ENCODE results near the gene TMEM179. TPM values are rescaled to one million over a fixed set of nuclear protein-coding genes. Genes with fewer than 3 reads are reported as not detected.

The TMEM179 gene
- total and polyA plus RNA-seq, 2 donors (not counting 1 experiment from before 2014, with no cell fraction given): not detected

DNA sequence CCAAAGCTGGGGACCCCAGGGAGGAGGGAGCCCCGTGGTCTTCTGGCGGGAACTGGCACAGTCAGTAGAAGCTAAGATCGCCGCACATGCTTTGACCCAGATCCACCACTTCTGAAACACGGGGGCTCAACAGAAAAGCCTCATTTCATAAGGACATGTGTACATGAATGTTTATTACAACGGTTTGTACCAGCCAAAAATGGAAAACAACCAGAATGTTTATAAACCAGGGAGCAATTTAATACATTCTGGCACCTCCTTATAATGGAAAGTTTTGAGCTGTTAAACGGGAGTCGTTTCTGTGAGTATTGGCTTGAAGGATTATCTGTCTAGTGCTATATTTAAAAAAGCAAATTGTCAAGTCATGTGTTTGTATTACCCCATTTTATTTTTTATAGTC lies 7.3 kb upstream of the TMEM179 start:
- Mint-ChIP-seq H3K9me3 (ENCODE audit: insufficient read depth) (peaks cover 8% of the 10 kb centered on the region), H3K4me3 (no peak overlapping the region), H3K27me3 (peaks cover 47% of the 10 kb centered on the region), H3K4me1 (no peaks in the 10 kb centered on the region), H3K27ac (no peak overlapping the region)
- DNase-seq (no peak), ATAC-seq (ENCODE audit: low read depth) (no peak)
- Histone ChIP-seq H3K36me3 (replicated peaks in 1 of 2; ENCODE audit: control extremely low read depth in 1 of 2, control insufficient read depth in 1 of 2, extremely low read depth in 1 of 2, insufficient read depth in 2 of 2, low read length in 1 of 2) (no peaks in the 10 kb centered on the region), H3K79me2 (ENCODE audit: control insufficient read depth, insufficient read depth, low read length) (no peaks in the 10 kb centered on the region), H4K20me1 (ENCODE audit: control insufficient read depth, insufficient read depth, low read length, poor library complexity, severe bottlenecking) (no peaks in the 10 kb centered on the region), H3K27me3 (replicated peaks in 1 of 4; ENCODE audit: control extremely low read depth in 1 of 4, control insufficient read depth in 3 of 4, insufficient read depth in 4 of 4, low read length in 3 of 4) (peaks cover 0 to 15% (median 3%) of the 10 kb centered on the region in 4 experiments), H3K4me1 (ENCODE audit: control insufficient read depth in 2 of 2, insufficient read depth in 2 of 2, low read length in 2 of 2) (no peaks in the 10 kb centered on the region), H3K9me3 (ENCODE audit: control extremely low read depth in 1 of 3, control insufficient read depth in 2 of 3, insufficient read depth in 1 of 3, low read length in 2 of 3) (peaks cover 0 to 5% (median 2%) of the 10 kb centered on the region in 3 donors), H3K4me3 (ENCODE audit: control extremely low read depth in 1 of 5, extremely low read depth in 1 of 5, insufficient read depth in 1 of 5, low read depth in 2 of 5, low read length in 4 of 5) (no peak overlapping the region), H3K4me2 (replicated peaks; ENCODE audit: low read depth, low read length, poor library complexity, severe bottlenecking) (no peak overlapping the region), H3K9ac (ENCODE audit: low read length) (no peak overlapping the region), H2AFZ (ENCODE audit: insufficient read depth, low read depth, low read length, poor library complexity, severe bottlenecking) (no peak overlapping the region), H3K27ac (ENCODE audit: low read length in 2 of 2) (no peak overlapping the region)
- ChIA-PET POLR2A (no interaction called here), CTCF (no interaction called here)
- intact Hi-C loops (cut with micrococcal nuclease): no loop called here
- 0% methylated on average over 1 of the region's 8 CpGs for WGBS (ENCODE audit: insufficient coverage)
- TF ChIP-seq EZH2 (IDR thresholded peaks at IDR 0.05; ENCODE audit: borderline replicate concordance, insufficient read depth, low read depth, low read length, poor library complexity, severe bottlenecking) (no peak), CTCF (IDR thresholded peaks at IDR 0.05) (no peak)

DNA sequence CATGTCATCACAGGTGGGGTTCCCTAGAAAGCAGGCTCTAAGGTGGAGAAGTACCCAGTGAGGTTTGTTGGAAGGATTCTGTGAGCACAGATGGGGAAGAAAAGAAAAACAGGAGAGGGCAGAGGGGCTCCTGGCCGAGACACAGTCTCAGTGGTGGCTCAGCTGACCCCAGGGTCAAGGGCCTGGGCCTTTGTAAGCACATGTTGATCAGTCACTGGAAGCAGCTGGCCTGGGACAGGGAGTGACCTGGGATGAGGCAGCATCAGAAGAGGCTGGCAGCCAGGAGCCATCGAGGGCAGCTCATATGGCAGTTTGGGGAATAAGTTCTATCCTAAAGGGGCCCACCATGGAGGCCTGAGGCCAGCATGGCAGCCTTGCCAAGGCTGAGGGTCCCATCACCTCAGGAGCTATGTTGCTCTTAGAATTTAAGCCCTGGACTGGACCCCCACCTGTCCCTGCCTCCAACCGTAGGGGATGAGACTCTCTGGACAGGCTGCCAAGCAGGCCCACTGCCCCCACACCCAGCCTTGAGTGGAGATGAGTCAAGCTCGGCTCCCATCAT lies 6.3 kb upstream of the TMEM179 start:
- ATAC-seq (ENCODE audit: low read depth): no peak
- TF ChIP-seq CTCF (IDR thresholded peaks at IDR 0.05): no peak
- no peak for TF ChIP-seq EZH2 (IDR thresholded peaks at IDR 0.05; ENCODE audit: borderline replicate concordance, insufficient read depth, low read depth, low read length, poor library complexity, severe bottlenecking)
- Mint-ChIP-seq H3K4me3 (no peak overlapping the region), H3K27me3 (peaks cover 47% of the 10 kb centered on the region), H3K4me1 (no peaks in the 10 kb centered on the region), H3K9me3 (ENCODE audit: insufficient read depth) (peaks cover 8% of the 10 kb centered on the region), H3K27ac (no peak overlapping the region)
- DNase-seq: no peak
- no peaks in the 10 kb centered on the region for H3K36me3 ChIP-seq (replicated peaks in 1 of 2; ENCODE audit: control extremely low read depth in 1 of 2, control insufficient read depth in 1 of 2, extremely low read depth in 1 of 2, insufficient read depth in 2 of 2, low read length in 1 of 2)
- H3K4me2 ChIP-seq (replicated peaks; ENCODE audit: low read depth, low read length, poor library complexity, severe bottlenecking): no peak overlapping the region
- H3K27me3 ChIP-seq (replicated peaks in 1 of 4; ENCODE audit: control extremely low read depth in 1 of 4, control insufficient read depth in 3 of 4, insufficient read depth in 4 of 4, low read length in 3 of 4): peaks cover 0 to 18% (median 1%) of the 10 kb centered on the region in 4 experiments
- 78% methylated on average over 4 of the region's 4 CpGs for whole genome bisulfite sequencing (ENCODE audit: insufficient coverage)
- no peak overlapping the region for H3K9ac ChIP-seq (ENCODE audit: low read length)
- peaks cover 0 to 5% (median 2%) of the 10 kb centered on the region in 3 donors for H3K9me3 ChIP-seq (ENCODE audit: control extremely low read depth in 1 of 3, control insufficient read depth in 2 of 3, insufficient read depth in 1 of 3, low read length in 2 of 3)
- H4K20me1 ChIP-seq (ENCODE audit: control insufficient read depth, insufficient read depth, low read length, poor library complexity, severe bottlenecking): no peaks in the 10 kb centered on the region
- H3K79me2 ChIP-seq (ENCODE audit: control insufficient read depth, insufficient read depth, low read length): no peaks in the 10 kb centered on the region
- intact Hi-C loops (cut with micrococcal nuclease): no loop called here
- H3K27ac ChIP-seq (ENCODE audit: low read length in 2 of 2): no peak overlapping the region
- no peaks in the 10 kb centered on the region for H3K4me1 ChIP-seq (ENCODE audit: control insufficient read depth in 2 of 2, insufficient read depth in 2 of 2, low read length in 2 of 2)
- H3K4me3 ChIP-seq (ENCODE audit: control extremely low read depth in 1 of 5, extremely low read depth in 1 of 5, insufficient read depth in 1 of 5, low read depth in 2 of 5, low read length in 4 of 5): no peak overlapping the region
- ChIA-PET POLR2A (no interaction called here), CTCF (no interaction called here)
- H2AFZ ChIP-seq (ENCODE audit: insufficient read depth, low read depth, low read length, poor library complexity, severe bottlenecking): no peak overlapping the region

Data from B cell (primary cell).